ENCODE measurements around the gene LRRFIP1.

Gene LRRFIP1

DNA sequence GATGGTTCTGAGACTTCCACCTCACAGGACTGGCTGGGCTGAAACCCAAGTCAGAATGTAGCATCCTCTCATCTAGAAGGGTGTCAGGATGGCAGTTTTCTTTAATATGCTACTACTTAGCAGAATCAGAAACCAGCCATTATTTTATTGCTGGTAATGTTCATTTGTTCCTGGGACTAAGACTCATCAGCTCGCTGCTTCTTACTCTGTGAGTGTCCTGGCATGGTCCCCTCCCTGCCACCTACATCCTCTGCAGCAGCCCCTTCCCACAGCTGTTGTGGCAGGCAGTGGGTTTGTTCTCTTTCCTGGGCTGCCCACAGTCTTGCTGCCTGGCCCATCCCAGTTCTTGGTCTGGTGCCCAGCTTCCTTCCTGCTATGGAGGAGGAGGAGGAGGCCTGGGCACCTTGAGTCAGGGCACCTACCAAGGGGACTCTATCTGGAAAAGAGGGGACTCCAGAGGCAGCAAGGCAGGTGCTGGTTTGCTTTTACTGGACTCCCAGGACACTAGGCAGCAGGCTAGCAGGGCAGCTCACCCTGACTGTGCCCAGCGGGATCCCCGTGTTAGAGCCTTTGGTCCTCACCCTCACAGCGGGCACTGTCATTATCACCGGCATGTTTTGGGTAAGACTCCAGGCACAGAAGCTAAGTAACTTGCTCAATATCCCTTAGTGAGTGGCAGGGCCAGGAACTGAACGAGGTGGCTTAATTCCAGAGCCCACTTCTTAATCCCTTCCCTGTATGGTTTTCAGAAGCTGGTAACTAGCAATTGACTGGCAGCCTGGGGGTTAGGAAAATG is 62.1 kb downstream of the LRRFIP1 start:
- TF ChIP-seq POLR2AphosphoS5 (IDR thresholded peaks at IDR 0.05; ENCODE audit: low read depth) (0 out of 2 replicates have a peak, but pooled peaks have one; percentile 34), SPI1 (IDR thresholded peaks at IDR 0.05; ENCODE audit: borderline replicate concordance, low read depth) (no peak)
- no peaks in the 10 kb centered on the region for H3K27me3 ChIP-seq (ENCODE audit: insufficient read depth, poor library complexity, severe bottlenecking)
- peak in 1 of 2 experiments; percentile 64 for DNase-seq (ENCODE audit: low read depth in 1 of 2, low spot score in 1 of 2)
- H3K27ac ChIP-seq (replicated peaks): peak overlapping the region; percentile 74
- H3K4me3 ChIP-seq (replicated peaks; ENCODE audit: insufficient read depth, low read length): no peak overlapping the region

DNA sequence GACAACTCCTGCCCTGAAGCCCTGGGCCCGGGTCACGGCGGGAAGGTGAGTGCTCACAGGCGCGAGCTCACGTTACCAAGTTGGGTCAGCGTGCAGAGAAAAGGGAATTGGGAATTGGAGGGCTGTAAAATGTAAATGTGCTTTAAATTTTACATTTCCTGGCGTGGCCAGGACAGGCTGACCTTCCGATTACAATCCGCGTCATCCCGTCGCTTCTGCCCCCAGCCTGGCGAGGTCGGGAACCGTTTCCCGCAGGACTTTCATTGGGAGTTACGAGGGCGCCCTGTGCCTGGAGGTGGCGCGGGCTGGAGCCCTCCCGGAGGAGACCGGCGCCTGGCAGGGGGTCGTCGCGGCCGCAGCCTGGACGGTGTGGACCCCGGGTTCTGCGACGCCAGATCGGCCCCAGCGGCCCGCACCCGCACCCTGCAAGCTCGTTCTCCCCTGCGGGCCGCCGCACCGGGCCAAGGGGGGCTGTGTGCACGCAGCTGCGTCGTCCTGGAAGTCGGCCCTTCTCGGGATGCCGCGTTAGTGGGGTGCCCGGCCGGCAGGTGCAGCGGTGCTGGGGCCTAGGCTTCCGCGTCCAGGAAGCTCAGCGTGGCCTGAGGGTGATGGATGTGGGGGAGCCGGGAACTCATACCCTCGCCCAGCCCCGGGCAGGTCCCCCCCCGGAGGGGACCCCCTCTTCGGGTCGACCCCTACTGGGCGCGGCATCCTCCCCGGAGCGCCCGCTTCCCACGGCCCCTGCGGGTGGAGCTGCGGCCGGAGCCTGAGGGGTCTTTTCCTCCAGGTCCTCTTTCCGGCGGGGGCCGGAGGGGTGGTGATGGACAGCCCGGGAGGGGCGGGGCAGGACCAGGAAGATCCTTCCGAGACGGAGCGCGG is 63.9 kb downstream of the LRRFIP1 start:
- H3K27ac ChIP-seq (replicated peaks): peak overlapping the region; percentile 69
- DNase-seq (ENCODE audit: low read depth in 1 of 2, low spot score in 1 of 2): no peak
- peak overlapping the region; percentile 77 for H3K4me3 ChIP-seq (replicated peaks; ENCODE audit: insufficient read depth, low read length)
- no peaks in the 10 kb centered on the region for H3K27me3 ChIP-seq (ENCODE audit: insufficient read depth, poor library complexity, severe bottlenecking)
- TF ChIP-seq SPI1 (IDR thresholded peaks at IDR 0.05; ENCODE audit: borderline replicate concordance, low read depth) (no peak), CTCF (IDR thresholded peaks at IDR 0.05; ENCODE audit: insufficient read depth, low read length) (no peak), POLR2AphosphoS5 (IDR thresholded peaks at IDR 0.05; ENCODE audit: low read depth) (no peak), GABPA (IDR thresholded peaks at IDR 0.05; ENCODE audit: low read depth) (no peak), REST (IDR thresholded peaks at IDR 0.05; ENCODE audit: insufficient replicate concordance, low read depth) (no peak)

GRCh38 chr2:237691908-237692600 is 64.7 kb downstream of the LRRFIP1 start:
- no peak; the same call in 1 of the 2 replicates for TF ChIP-seq SPI1 (IDR thresholded peaks at IDR 0.05; ENCODE audit: borderline replicate concordance, low read depth)
- TF ChIP-seq CTCF (IDR thresholded peaks at IDR 0.05; ENCODE audit: insufficient read depth, low read length): no peak
- TF ChIP-seq POLR2AphosphoS5 (IDR thresholded peaks at IDR 0.05; ENCODE audit: low read depth): no peak
- no peak for TF ChIP-seq GABPA (IDR thresholded peaks at IDR 0.05; ENCODE audit: low read depth)
- TF ChIP-seq REST (IDR thresholded peaks at IDR 0.05; ENCODE audit: insufficient replicate concordance, low read depth): no peak
- H3K27me3 ChIP-seq (ENCODE audit: insufficient read depth, poor library complexity, severe bottlenecking): no peaks in the 10 kb centered on the region
- peak overlapping the region; percentile 87 for H3K27ac ChIP-seq (replicated peaks)
- peak in 1 of 2 experiments; percentile 92 for DNase-seq (ENCODE audit: low read depth in 1 of 2, low spot score in 1 of 2)
- peak overlapping the region; percentile 89 for H3K4me3 ChIP-seq (replicated peaks; ENCODE audit: insufficient read depth, low read length)
